ENCODE measurements around the gene PLSCR2. TPM values are rescaled to one million over a fixed set of nuclear protein-coding genes. Genes with fewer than 3 reads are reported as not detected.

The PLSCR2 gene
- polyA plus RNA-seq, 3 donors = not detected

GRCh38 chr3:146464783-146465182 is 4.6 kb downstream of the PLSCR2 start:
- Mint-ChIP-seq H3K4me1 (peaks cover 1% of the 10 kb centered on the region), H3K36me3 (no peaks in the 10 kb centered on the region), H3K4me3 (no peak overlapping the region), H3K27me3 (ENCODE audit: low read depth in 3 of 3) (peaks cover under 1 to 5% (median 2%) of the 10 kb centered on the region in 3 donors), H3K27ac (no peak overlapping the region), H3K9me3 (peaks cover 0 to 7% (median 3%) of the 10 kb centered on the region in 7 donors)
- Histone ChIP-seq H3K27ac (ENCODE audit: low read depth in 1 of 2, low read length in 2 of 2) (no peak overlapping the region), H3K79me2 (ENCODE audit: insufficient read depth, low read length) (no peaks in the 10 kb centered on the region), H3K36me3 (replicated peaks in 1 of 2; ENCODE audit: control insufficient read depth in 1 of 2, insufficient read depth in 2 of 2, low read length in 2 of 2) (no peaks in the 10 kb centered on the region), H3K4me3 (replicated peaks in 1 of 3; ENCODE audit: low read depth in 2 of 3, low read length in 3 of 3) (no peak overlapping the region), H3K4me1 (ENCODE audit: control insufficient read depth in 1 of 2, insufficient read depth in 2 of 2, low read length in 2 of 2) (peaks cover under 1 to 6% of the 10 kb centered on the region in 2 donors), H3K9ac (ENCODE audit: insufficient read depth, low read length, poor library complexity, severe bottlenecking) (no peak overlapping the region), H3K27me3 (ENCODE audit: control insufficient read depth in 2 of 2, insufficient read depth in 2 of 2, low read length in 2 of 2) (no peaks in the 10 kb centered on the region), H4K20me1 (ENCODE audit: insufficient read depth, low read length) (no peaks in the 10 kb centered on the region), H3K4me2 (replicated peaks; ENCODE audit: extremely low read depth, low read length, poor library complexity, severe bottlenecking) (no peak overlapping the region), H3K9me3 (replicated peaks in 1 of 2; ENCODE audit: control insufficient read depth in 1 of 2, insufficient read depth in 1 of 2, low read length in 2 of 2) (no peaks in the 10 kb centered on the region), H2AFZ (ENCODE audit: insufficient read depth, low read depth, low read length, poor library complexity, severe bottlenecking) (no peak overlapping the region)
- no peak for DNase-seq
- 100% methylated on average over 1 of the region's 1 CpG for WGBS (ENCODE audit: insufficient coverage)
- intact Hi-C loops (cut with micrococcal nuclease) = no loop called here
- TF ChIP-seq, protein P1, sequence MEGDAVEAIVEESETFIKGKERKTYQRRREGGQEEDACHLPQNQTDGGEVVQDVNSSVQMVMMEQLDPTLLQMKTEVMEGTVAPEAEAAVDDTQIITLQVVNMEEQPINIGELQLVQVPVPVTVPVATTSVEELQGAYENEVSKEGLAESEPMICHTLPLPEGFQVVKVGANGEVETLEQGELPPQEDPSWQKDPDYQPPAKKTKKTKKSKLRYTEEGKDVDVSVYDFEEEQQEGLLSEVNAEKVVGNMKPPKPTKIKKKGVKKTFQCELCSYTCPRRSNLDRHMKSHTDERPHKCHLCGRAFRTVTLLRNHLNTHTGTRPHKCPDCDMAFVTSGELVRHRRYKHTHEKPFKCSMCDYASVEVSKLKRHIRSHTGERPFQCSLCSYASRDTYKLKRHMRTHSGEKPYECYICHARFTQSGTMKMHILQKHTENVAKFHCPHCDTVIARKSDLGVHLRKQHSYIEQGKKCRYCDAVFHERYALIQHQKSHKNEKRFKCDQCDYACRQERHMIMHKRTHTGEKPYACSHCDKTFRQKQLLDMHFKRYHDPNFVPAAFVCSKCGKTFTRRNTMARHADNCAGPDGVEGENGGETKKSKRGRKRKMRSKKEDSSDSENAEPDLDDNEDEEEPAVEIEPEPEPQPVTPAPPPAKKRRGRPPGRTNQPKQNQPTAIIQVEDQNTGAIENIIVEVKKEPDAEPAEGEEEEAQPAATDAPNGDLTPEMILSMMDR (IDR thresholded peaks at IDR 0.05) = no peak

DNA sequence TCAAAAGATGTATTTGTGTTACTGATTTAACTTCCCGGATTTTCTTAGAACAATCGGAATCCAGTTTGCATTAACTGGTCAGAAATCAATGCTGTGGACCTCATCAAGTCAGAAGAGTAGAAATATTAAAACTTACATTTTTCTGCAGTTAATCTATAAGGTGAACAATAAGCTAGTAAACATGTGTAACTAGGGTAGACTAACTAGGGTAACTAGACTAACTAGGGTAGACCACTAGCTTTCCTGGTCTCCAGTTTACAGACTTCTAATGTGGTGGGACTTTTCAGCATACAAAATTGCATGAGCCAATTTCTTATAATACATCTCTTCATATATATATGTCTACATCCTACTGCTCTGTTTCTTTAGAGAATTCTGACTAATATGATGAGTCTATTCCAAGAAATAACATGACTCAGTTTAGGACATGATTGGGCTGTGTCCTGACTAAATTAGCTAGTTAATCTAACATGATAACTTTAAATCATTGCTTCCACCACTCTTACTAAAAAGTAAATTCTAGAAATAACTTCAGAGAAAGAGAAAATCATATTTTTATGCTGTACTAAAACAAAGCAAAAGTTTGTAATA is 5.3 kb downstream of the PLSCR2 start:
- Histone ChIP-seq H3K4me3 (replicated peaks in 1 of 3; ENCODE audit: low read depth in 2 of 3, low read length in 3 of 3) (no peak overlapping the region), H4K20me1 (ENCODE audit: insufficient read depth, low read length) (no peaks in the 10 kb centered on the region), H3K79me2 (ENCODE audit: insufficient read depth, low read length) (no peaks in the 10 kb centered on the region), H3K9ac (ENCODE audit: insufficient read depth, low read length, poor library complexity, severe bottlenecking) (no peak overlapping the region), H3K36me3 (replicated peaks in 1 of 2; ENCODE audit: control insufficient read depth in 1 of 2, insufficient read depth in 2 of 2, low read length in 2 of 2) (no peaks in the 10 kb centered on the region), H3K9me3 (replicated peaks in 1 of 2; ENCODE audit: control insufficient read depth in 1 of 2, insufficient read depth in 1 of 2, low read length in 2 of 2) (no peaks in the 10 kb centered on the region), H3K27me3 (ENCODE audit: control insufficient read depth in 2 of 2, insufficient read depth in 2 of 2, low read length in 2 of 2) (no peaks in the 10 kb centered on the region), H3K4me1 (ENCODE audit: control insufficient read depth in 1 of 2, insufficient read depth in 2 of 2, low read length in 2 of 2) (peaks cover 0 to 1% of the 10 kb centered on the region in 2 donors), H3K27ac (ENCODE audit: low read depth in 1 of 2, low read length in 2 of 2) (no peak overlapping the region), H2AFZ (ENCODE audit: insufficient read depth, low read depth, low read length, poor library complexity, severe bottlenecking) (no peak overlapping the region), H3K4me2 (replicated peaks; ENCODE audit: extremely low read depth, low read length, poor library complexity, severe bottlenecking) (no peak overlapping the region)
- no peaks in the 10 kb centered on the region for H3K36me3 Mint-ChIP-seq
- DNase-seq = no peak
- TF ChIP-seq, protein P1 (IDR thresholded peaks at IDR 0.05) = no peak
- peaks cover 0 to 7% (median 3%) of the 10 kb centered on the region in 7 donors for H3K9me3 Mint-ChIP-seq
- no peak overlapping the region for H3K27ac Mint-ChIP-seq
- intact Hi-C loops (cut with micrococcal nuclease) = no loop called here
- 100% methylated on average over 1 of the region's 2 CpGs for WGBS (ENCODE audit: insufficient coverage)
- peaks cover 2 to 5% (median 2%) of the 10 kb centered on the region in 3 donors for H3K27me3 Mint-ChIP-seq (ENCODE audit: low read depth in 3 of 3)
- H3K4me3 Mint-ChIP-seq = no peak overlapping the region
- no peaks in the 10 kb centered on the region for H3K4me1 Mint-ChIP-seq

Measured in CD14-positive monocyte (primary cell).